VCaP (cell line): ENCODE data around the gene SLC37A3.

Source experiments
- H3K27ac ChIP-seq: fragments of 450-650 bp; 2 replicates; pipeline ENCODE4 v1.5.1; 2017
- CTCF ChIP-seq: fragments of 450-650 bp; conservative IDR thresholded peaks from 2 replicates; pipeline ENCODE4 v1.5.1; 2017; ENCODE audit warnings: mild to moderate bottlenecking, moderate library complexity

The SLC37A3 gene

GRCh38 chr7:140334341-140335057 is 63.8 kb downstream of the SLC37A3 start:
- no peak for TF ChIP-seq CTCF
- no peak overlapping the region for H3K27ac ChIP-seq

DNA sequence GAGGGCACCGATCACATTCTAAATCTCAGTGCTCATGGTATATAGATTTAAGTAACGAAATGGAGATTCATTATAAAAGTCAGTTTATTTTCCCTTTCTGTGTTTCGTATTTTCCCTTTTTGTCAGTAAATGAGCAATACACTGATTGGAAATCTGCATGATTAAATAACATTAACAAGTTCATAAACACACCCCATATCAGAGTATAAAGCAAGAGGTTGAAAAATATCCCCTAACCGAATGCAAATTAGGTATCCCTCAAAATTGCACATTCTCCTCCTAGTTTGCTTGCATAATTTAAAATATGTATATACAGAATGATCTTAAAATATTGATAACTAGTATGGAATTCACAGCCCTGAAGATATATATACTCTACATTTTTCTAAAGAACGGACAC is 64.6 kb downstream of the SLC37A3 start:
- no peak for TF ChIP-seq CTCF
- no peak overlapping the region for H3K27ac ChIP-seq

- no peak for TF ChIP-seq CTCF
- no peak overlapping the region for H3K27ac ChIP-seq
Measured at GRCh38 chr7:140333223-140333622, 65.1 kb downstream of the SLC37A3 start.

GRCh38 chr7:140330595-140330994 is 67.7 kb downstream of the SLC37A3 start:
- no peak overlapping the region; the same call in 1 of the 2 replicates for H3K27ac ChIP-seq
- no peak for TF ChIP-seq CTCF

- H3K27ac ChIP-seq, result peak overlapping the region; percentile 12; the same call in 1 of the 2 replicates
- no peak for TF ChIP-seq CTCF
Measured at GRCh38 chr7:140330128-140330527, 68.2 kb downstream of the SLC37A3 start.

- peak overlapping the region; percentile 45 for H3K27ac ChIP-seq
- no peak for TF ChIP-seq CTCF
Measured at GRCh38 chr7:140327261-140327661, 71.1 kb downstream of the SLC37A3 start.

- H3K27ac ChIP-seq, result peak overlapping the region; percentile 45
- peak; percentile 92 for TF ChIP-seq CTCF
Measured at GRCh38 chr7:140326116-140326928, 72.0 kb downstream of the SLC37A3 start.
